GM12878 (cell line): Measurements from ENCODE around the gene RPS6KA5.

Experiments used
- BHLHE40 ChIP-seq, 2 experiments: fragments of 450-650 bp in 1 of 2; IDR thresholded peaks; 2 replicates each; pipeline ENCODE4 v1.6.1; 2011 to 2017; ENCODE audit warnings: low read depth in 2 of 2, borderline replicate concordance in 1 of 2, improper control_type of control experiment in 1 of 2, low read length in 1 of 2, mild to moderate bottlenecking in 1 of 2
- LARP7 ChIP-seq: fragments of 450-650 bp; IDR thresholded peaks from 2 replicates; pipeline ENCODE4 v1.6.1; 2017; ENCODE audit warnings: mild to moderate bottlenecking
- PAX5 ChIP-seq: IDR thresholded peaks from 2 replicates; pipeline ENCODE4 v1.6.1; 2011; ENCODE audit warnings: low read depth, low read length, borderline replicate concordance
- PML ChIP-seq: IDR thresholded peaks from 2 replicates; pipeline ENCODE4 v1.6.1; 2012; ENCODE audit warnings: low read length, inconsistent platforms
- POLR2AphosphoS5 ChIP-seq: IDR thresholded peaks from 2 replicates; pipeline ENCODE4 v1.6.1; 2011; ENCODE audit warnings: mild to moderate bottlenecking, low read length, inconsistent platforms
- RAD21 ChIP-seq: IDR thresholded peaks from 2 replicates; pipeline ENCODE4 v1.6.1; 2011; ENCODE audit warnings: mild to moderate bottlenecking, low read depth, low read length, moderate library complexity; ENCODE audit not compliant: insufficient read depth
- RFX5 ChIP-seq: IDR thresholded peaks from 2 replicates; pipeline ENCODE4 v1.6.1; 2011; ENCODE audit warnings: low read depth, low read length, improper control_type of control experiment
- SMC3 ChIP-seq: IDR thresholded peaks from 2 replicates; pipeline ENCODE4 v1.6.1; 2011; ENCODE audit warnings: low read length, improper control_type of control experiment, borderline replicate concordance
- SPI1 ChIP-seq: IDR thresholded peaks from 2 replicates; pipeline ENCODE4 v1.6.1; 2011; ENCODE audit warnings: low read depth, mild to moderate bottlenecking, low read length, moderate library complexity, borderline replicate concordance; ENCODE audit not compliant: insufficient read depth
- TAF1 ChIP-seq: IDR thresholded peaks from 2 replicates; pipeline ENCODE4 v1.6.1; 2011; ENCODE audit warnings: mild to moderate bottlenecking, low read depth, low read length, borderline replicate concordance
- TF ChIP-seq, protein P1 (sequence below), 3 experiments: IDR thresholded peaks in 2 of 3; conservative IDR thresholded peaks in 1 of 3; 2 replicates each; pipeline ENCODE4 v1.5.1; 2011; ENCODE audit warnings: low read depth in 3 of 3, low read length in 3 of 3, mild to moderate bottlenecking in 3 of 3, control low read depth in 2 of 3, moderate library complexity in 2 of 3, inconsistent platforms in 1 of 3, mixed read lengths in 1 of 3; ENCODE audit not compliant: control insufficient read depth in 2 of 3, insufficient read depth in 1 of 3; ENCODE audit errors: extremely low read depth in 1 of 3
- TF ChIP-seq, protein P2 (sequence below): IDR thresholded peaks from 2 replicates; pipeline ENCODE4 v1.6.1; 2012; ENCODE audit warnings: mild to moderate bottlenecking, low read depth, low read length
- TF ChIP-seq, protein P3 (sequence below): IDR thresholded peaks from 2 replicates; pipeline ENCODE4 v1.6.1; 2011; ENCODE audit warnings: low read depth, low read length, improper control_type of control experiment, borderline replicate concordance
- TF ChIP-seq, protein P4 (sequence below): IDR thresholded peaks from 2 replicates; pipeline ENCODE4 v1.6.1; 2011; ENCODE audit warnings: borderline replicate concordance, low read depth, mild to moderate bottlenecking, moderate library complexity, mixed read lengths, low read length; ENCODE audit not compliant: insufficient read depth; ENCODE audit errors: extremely low read length

DNA sequence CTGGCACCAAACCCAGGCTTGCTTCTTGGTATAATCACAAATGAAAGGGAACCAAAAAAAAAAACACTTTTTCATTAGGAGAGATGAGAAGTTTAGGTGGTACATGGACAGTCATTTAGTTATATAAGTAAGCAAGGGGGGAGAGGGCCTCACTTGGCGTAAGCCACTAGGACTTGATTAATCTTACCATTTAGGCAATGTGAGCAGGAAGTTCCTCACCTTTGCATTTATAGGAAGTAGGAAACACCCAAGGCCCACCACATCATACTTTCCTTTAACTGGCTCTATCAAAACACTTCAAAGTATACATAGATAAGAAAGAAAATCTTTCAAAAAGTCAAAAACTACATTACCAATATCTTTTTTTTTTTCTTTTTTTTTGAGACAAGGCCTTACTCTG is 6.7 kb upstream of the RPS6KA5 start:
- TF ChIP-seq TAF1 (no peak), PAX5 (no peak), POLR2AphosphoS5 (no peak), SPI1 (no peak), PML (no peak), RAD21 (no peak), RFX5 (no peak), LARP7 (no peak), SMC3 (no peak), BHLHE40 (IDR thresholded peaks at IDR 0.05; ENCODE audit: borderline replicate concordance in 1 of 2, low read depth in 2 of 2, low read length in 1 of 2) (no peak)
- TF ChIP-seq, protein P1, sequence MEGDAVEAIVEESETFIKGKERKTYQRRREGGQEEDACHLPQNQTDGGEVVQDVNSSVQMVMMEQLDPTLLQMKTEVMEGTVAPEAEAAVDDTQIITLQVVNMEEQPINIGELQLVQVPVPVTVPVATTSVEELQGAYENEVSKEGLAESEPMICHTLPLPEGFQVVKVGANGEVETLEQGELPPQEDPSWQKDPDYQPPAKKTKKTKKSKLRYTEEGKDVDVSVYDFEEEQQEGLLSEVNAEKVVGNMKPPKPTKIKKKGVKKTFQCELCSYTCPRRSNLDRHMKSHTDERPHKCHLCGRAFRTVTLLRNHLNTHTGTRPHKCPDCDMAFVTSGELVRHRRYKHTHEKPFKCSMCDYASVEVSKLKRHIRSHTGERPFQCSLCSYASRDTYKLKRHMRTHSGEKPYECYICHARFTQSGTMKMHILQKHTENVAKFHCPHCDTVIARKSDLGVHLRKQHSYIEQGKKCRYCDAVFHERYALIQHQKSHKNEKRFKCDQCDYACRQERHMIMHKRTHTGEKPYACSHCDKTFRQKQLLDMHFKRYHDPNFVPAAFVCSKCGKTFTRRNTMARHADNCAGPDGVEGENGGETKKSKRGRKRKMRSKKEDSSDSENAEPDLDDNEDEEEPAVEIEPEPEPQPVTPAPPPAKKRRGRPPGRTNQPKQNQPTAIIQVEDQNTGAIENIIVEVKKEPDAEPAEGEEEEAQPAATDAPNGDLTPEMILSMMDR (IDR thresholded peaks at IDR 0.05 in 2 of 3, conservative IDR thresholded peaks at IDR 0.05 in 1 of 3; ENCODE audit: control insufficient read depth in 2 of 3, extremely low read depth in 1 of 3, insufficient read depth in 1 of 3, low read depth in 3 of 3, low read length in 3 of 3), result no peak
- TF ChIP-seq, protein P2, sequence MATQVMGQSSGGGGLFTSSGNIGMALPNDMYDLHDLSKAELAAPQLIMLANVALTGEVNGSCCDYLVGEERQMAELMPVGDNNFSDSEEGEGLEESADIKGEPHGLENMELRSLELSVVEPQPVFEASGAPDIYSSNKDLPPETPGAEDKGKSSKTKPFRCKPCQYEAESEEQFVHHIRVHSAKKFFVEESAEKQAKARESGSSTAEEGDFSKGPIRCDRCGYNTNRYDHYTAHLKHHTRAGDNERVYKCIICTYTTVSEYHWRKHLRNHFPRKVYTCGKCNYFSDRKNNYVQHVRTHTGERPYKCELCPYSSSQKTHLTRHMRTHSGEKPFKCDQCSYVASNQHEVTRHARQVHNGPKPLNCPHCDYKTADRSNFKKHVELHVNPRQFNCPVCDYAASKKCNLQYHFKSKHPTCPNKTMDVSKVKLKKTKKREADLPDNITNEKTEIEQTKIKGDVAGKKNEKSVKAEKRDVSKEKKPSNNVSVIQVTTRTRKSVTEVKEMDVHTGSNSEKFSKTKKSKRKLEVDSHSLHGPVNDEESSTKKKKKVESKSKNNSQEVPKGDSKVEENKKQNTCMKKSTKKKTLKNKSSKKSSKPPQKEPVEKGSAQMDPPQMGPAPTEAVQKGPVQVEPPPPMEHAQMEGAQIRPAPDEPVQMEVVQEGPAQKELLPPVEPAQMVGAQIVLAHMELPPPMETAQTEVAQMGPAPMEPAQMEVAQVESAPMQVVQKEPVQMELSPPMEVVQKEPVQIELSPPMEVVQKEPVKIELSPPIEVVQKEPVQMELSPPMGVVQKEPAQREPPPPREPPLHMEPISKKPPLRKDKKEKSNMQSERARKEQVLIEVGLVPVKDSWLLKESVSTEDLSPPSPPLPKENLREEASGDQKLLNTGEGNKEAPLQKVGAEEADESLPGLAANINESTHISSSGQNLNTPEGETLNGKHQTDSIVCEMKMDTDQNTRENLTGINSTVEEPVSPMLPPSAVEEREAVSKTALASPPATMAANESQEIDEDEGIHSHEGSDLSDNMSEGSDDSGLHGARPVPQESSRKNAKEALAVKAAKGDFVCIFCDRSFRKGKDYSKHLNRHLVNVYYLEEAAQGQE, result no peak
- TF ChIP-seq, protein P3, sequence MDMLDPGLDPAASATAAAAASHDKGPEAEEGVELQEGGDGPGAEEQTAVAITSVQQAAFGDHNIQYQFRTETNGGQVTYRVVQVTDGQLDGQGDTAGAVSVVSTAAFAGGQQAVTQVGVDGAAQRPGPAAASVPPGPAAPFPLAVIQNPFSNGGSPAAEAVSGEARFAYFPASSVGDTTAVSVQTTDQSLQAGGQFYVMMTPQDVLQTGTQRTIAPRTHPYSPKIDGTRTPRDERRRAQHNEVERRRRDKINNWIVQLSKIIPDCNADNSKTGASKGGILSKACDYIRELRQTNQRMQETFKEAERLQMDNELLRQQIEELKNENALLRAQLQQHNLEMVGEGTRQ, result no peak
- TF ChIP-seq, protein P4, sequence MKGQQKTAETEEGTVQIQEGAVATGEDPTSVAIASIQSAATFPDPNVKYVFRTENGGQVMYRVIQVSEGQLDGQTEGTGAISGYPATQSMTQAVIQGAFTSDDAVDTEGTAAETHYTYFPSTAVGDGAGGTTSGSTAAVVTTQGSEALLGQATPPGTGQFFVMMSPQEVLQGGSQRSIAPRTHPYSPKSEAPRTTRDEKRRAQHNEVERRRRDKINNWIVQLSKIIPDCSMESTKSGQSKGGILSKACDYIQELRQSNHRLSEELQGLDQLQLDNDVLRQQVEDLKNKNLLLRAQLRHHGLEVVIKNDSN, result no peak
